Cortex of kidney (tissue), 1 donor: ENCODE data around the gene VPS8.

Experiments used
- DNase-seq: peaks from one replicate; lab custom pipeline; 2025; lab: John Stamatoyannopoulos, UW

The VPS8 gene, protein sequence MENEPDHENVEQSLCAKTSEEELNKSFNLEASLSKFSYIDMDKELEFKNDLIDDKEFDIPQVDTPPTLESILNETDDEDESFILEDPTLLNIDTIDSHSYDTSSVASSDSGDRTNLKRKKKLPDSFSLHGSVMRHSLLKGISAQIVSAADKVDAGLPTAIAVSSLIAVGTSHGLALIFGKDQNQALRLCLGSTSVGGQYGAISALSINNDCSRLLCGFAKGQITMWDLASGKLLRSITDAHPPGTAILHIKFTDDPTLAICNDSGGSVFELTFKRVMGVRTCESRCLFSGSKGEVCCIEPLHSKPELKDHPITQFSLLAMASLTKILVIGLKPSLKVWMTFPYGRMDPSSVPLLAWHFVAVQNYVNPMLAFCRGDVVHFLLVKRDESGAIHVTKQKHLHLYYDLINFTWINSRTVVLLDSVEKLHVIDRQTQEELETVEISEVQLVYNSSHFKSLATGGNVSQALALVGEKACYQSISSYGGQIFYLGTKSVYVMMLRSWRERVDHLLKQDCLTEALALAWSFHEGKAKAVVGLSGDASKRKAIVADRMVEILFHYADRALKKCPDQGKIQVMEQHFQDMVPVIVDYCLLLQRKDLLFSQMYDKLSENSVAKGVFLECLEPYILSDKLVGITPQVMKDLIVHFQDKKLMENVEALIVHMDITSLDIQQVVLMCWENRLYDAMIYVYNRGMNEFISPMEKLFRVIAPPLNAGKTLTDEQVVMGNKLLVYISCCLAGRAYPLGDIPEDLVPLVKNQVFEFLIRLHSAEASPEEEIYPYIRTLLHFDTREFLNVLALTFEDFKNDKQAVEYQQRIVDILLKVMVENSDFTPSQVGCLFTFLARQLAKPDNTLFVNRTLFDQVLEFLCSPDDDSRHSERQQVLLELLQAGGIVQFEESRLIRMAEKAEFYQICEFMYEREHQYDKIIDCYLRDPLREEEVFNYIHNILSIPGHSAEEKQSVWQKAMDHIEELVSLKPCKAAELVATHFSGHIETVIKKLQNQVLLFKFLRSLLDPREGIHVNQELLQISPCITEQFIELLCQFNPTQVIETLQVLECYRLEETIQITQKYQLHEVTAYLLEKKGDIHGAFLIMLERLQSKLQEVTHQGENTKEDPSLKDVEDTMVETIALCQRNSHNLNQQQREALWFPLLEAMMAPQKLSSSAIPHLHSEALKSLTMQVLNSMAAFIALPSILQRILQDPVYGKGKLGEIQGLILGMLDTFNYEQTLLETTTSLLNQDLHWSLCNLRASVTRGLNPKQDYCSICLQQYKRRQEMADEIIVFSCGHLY (N-terminal part only)

GRCh38 chr3:184811999-184812661 is at the start of gene VPS8:
Gene VPS8, plus strand, starts transcription at chr3:184812166. Its CDS starts 12,467 bp downstream, at chr3:184824633.
- peak; percentile 42 for DNase-seq

DNA sequence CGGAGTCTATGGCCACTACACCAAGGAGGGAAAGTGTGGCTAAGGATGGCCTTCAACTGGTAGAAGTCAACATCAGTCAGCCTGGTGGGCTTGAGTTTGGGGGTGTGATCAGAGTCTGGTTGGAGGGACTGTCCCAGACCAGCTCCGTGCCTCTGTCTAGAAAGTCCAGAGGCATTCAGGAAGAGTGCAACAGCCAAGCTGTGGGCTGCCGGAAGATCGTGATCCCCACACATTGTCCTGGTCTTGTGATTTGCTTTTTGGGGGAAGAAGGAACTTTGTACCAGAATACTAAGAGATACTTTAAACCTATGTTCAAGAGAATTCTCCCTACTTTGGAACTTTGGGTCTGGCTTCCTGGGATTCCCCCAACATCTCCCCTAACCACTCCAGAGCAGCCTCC is 47.8 kb upstream of the VPS8 start:
- DNase-seq, result no peak

- no peak for DNase-seq
These were observed 46.8 kb upstream of the VPS8 start for GRCh38 chr3:184765047-184765729.

DNA sequence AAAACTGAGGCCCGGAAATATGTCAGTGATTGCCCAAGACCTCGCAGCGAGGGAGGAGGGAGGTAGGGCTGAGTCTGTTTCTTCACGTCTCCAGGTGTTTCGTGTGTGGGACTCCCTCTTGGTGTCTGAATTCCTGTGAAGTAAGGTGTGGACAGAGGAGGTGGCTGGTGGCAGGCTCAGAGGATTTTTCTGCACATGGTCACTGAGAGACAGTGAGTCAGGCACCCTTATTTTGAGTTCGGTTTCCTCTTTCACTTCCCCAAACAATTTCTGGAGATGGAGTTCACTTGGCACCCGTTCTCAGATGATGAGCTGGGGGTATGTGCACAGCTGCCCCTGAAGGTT is 46.3 kb upstream of the VPS8 start:
- DNase-seq, result no peak

DNA sequence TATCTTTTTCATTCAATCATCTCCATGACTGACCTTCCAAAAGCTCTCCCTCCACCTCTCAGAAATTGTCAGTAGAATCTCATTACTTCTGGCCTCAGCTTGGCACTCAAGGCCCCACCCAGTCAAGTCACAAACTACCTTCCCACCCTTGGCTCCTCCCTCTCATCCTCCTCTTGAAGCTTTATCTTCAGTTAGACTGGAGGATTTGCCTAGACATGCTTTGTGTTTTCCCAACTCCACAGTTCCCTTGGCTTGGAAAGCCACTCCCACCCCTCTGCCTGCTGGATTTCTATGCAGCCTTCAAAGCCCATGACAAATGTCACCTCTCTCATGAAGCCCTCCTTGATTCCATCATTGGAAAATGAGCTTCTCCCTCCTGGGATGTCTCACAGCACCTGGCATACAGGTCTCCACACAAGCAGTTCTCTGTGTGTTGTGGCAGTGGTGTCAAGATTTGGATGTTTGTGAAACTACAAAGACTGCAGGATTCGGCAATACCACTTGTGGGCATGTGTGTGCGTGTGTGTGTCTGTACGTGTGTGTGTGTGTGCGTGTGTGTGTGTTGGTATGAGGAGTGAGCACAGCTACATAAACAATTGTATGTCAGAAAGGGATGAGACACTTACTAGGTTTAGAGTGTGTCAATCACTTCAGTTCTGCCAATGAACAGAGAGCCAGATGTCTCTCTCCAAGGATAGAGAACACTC is 45.3 kb upstream of the VPS8 start:
- DNase-seq, result no peak

GRCh38 chr3:184767377-184767776 is 44.6 kb upstream of the VPS8 start:
- DNase-seq, result no peak

DNA sequence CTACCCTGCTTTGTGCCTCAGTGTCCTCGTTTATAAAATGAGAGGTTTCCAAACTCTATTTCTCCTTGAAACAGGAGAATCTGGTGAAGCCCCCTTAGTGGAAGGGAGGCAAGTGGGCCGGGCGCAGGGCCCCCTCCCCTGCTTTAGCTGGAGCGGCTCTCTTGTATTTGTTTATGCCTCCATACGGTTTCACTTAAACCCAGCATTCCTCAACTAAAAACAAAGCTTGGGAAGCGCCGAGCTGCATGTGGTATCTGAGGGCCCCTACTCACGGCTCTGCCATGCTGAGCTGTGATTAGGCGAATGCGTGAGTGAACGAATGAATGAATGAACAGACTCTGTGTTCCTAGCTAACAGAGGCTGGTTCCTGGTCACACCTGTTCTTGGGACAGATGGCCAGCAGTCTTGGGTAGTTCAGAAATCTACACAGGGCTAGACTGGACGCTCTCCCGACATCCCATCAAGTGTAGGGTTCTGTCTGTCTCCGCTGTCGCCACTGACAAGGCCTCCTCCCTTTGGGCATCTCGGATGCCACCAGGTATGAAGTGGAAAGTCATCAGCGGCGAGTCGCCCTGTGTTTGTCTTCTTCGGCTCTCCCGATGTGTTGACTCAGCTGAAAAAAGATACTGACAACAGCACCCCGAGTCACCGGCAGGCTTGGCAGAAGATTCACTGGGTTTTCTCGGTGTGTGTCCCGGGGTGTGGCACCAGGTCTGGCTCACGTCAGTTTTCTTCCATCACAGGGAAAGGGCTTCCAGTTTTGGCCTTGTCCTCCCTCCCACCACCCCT is 42.4 kb upstream of the VPS8 start:
- no peak for DNase-seq

DNA sequence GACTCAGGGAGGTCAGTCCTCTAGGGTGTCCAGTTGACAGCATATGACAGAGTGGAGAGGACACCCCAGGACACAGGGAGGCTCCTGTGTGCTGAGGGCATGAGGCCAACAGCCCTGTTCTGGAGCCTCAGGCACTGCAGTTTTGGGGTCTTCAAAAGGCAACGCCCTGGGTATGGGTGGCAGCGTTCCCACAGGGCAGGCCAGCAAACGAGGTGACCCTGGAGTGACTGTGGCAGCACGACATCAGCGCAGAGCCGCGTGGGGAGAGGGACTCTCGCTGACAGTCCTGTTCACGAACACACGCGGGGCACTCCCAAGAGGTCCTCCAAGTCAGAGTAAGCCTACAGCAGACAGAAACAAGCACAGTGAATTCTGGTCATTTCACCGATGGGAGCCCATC is 41.4 kb upstream of the VPS8 start:
- no peak for DNase-seq

DNA sequence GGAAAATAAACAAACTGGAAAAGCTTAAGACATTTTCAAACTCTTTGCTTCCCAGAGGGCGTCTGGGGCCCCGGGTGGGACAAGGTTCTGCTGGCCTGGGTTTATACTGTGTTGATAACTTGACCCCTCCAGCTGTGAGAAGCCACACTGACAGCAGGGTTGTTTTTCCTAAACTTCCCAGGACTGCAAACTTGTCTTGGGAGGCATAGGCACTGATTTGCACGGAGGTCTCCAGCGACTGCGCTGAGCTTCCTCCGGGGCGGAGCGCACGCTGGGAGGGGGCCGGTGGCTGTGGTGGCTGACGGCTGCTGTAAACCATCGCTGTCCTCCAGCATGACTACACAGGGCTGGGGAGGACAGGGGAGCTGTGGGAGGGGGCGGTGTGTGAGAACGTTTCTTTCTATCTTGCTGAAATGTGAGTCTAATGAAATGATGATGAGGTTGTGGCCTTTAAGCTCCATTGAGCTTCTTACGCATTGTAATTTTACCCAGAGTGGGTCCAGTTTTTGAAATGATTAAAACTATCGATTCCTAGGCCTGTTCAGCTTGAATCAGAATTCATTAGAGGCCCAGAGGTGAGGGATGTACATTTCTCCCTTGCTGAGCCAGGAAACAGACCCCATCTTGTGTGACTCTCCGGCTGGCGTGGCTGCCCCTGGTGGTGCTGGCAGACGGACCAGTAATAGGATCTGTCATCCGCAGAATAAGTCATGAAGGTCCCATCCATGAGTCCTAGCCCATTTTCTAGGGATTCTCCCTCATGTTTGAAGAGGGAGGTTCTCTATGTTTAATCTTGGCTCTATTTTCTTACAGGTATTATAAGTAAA is 40.5 kb upstream of the VPS8 start:
- DNase-seq, result no peak

GRCh38 chr3:184772667-184773272 is 39.2 kb upstream of the VPS8 start:
- DNase-seq, result no peak

GRCh38 chr3:184773283-184774186 is 38.4 kb upstream of the VPS8 start:
- peak; percentile 9 for DNase-seq

DNA sequence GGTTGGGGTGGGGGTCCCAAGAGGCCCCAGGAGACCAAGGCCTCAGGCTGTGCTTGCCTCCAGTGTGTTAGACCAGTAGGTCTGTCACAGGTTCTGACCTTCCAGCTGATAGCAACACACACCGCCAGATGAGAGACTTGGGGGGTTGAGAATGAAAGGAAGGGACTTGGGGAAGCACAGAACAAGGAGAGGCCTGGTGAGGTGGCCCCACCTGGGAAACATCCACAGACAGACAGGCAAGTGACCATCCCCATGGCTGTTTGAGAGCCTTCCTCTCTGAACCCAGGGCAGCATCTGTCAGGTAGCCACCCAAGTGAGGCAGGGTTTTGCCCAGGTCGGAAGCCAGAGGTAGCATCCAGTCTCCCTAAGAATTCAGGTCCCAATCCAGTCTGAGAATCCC is 35.0 kb upstream of the VPS8 start:
- DNase-seq, result no peak

- no peak for DNase-seq
These were observed 34.2 kb upstream of the VPS8 start for GRCh38 chr3:184777566-184778356.

- DNase-seq, result no peak
These were observed 33.3 kb upstream of the VPS8 start for GRCh38 chr3:184778426-184779332.

DNA sequence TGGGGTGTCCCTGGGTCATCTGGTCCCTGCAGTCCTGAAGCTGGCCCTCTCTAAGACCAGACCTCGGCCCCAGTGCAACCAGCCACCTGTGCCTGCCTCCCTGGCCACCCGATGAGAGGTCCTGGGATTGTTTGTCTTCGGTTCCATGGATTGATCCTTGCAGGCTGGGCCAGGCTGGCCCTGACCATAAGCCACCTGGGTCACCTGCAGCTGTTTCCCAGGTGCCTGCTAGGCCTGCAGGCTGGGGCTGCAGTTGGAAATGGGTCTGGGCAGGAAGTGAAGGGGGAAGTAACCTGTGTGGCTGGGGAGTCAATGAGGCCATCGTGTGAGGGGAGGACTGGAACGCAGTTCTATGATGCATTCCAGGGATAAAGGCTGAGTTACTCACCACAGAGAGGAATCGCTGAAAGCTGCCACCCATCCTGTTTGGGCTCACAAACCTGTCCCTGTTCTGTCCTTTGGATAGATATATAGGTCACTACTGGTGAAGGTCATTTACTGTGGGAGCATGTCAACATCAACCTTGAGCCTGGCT is 30.9 kb upstream of the VPS8 start:
- no peak for DNase-seq
